Right renal pelvis (tissue), 4 donors: ENCODE measurements around the gene GTF2A1L. TPM values are rescaled to one million over a fixed set of nuclear protein-coding genes. Genes with fewer than 3 reads are reported as not detected.
"Not testable (repeated sequence)": the region's sequence is repeated elsewhere in the genome, so short reads cannot be mapped to it uniquely, and the experiment has no call there.

ENCODE experiments used
- DNase-seq, 4 donors: peaks; one replicate each; pipeline ENCODE4 v3.0.0-alpha.2; 2013; ENCODE audit warnings: low read depth in 4 of 4, low spot score in 3 of 4, missing footprints in 1 of 4
- polyA plus RNA-seq, 4 donors: library from polyadenylated mRNA; unstranded; fragments of 120-200 nt; gene quantifications; one replicate each; pipeline ENCODE4 v1.2.1, GENCODE V29; 2013; ENCODE audit not compliant: insufficient read length in 4 of 4

GTF2A1L gene
- polyA plus RNA-seq, 4 donors, result 0.23 to 3.2 (median 0.66) TPM

DNA sequence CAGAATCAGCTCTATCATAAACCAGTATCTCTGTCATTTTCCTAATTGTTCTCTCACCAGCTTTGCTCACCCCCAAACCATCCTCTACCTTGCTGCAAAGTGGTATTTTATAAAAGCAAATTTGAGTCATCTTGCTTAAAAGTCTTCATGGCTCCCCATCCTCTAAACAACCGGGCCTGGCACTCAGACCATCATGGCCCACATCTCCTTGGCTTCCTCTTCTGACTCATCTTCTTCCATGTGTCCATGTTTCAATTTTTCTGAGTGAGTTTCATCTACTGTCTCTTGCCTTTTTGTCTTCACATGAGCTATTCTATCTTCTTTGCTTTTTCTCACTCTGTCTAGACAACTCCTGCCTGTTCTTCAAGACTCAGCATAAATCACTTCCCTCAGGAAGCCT is 79.2 kb downstream of the GTF2A1L start:
- DNase-seq, result no peak

DNA sequence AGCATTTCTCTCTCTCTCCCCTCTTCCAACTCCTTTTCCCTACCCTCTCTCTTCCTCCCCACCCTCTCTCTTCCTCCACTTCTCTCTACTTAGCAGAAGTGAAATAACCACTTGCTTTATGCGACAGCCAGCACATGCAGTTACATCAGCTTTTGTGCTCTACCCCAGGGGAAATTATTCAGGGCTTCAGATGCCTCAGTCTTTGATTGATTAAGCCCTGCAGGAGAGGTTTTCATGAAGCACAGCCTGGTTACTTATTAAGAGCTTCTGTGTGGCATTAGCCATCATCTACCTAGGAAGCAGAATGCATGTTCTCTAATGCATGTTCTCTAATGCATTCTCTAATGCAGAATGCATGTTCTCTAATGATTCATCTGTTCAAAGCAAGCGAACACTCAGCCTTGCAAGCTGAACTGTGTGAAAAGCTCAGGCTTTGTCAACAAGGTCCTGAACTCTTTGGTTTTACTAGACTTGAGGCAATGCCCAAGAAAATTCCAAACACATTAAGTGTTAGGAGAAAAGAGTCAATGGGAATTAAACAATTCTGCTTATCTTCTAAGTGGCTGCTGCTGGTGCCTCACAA is 81.8 kb downstream of the GTF2A1L start:
- DNase-seq, result no peak

- not testable (repeated sequence) for DNase-seq
Measured at GRCh38 chr2:48703621-48704020, 86.0 kb downstream of the GTF2A1L start.

GRCh38 chr2:48707466-48707865 is 89.8 kb downstream of the GTF2A1L start:
- DNase-seq, result no peak

- no peak for DNase-seq
Measured at GRCh38 chr2:48709096-48710034, 91.7 kb downstream of the GTF2A1L start.

DNA sequence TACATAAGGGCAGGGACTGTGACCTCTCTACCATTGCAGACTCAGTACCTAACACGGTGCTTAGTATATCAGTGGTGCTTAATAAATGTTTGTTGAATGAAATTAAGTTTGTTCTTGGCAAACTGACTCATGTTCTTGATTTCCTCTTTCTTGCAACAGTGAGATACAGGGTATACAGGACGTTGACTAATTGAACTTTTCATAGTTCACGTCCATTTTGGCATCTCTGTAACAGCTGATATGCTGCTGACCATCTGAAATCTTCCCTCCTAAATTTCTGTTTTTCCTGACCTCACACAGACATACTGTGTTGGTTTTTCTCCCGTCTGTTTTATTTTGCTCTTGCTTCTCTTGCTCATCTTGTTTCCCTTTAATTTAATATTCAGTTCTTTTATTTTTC is 93.7 kb downstream of the GTF2A1L start:
- DNase-seq, result no peak

DNA sequence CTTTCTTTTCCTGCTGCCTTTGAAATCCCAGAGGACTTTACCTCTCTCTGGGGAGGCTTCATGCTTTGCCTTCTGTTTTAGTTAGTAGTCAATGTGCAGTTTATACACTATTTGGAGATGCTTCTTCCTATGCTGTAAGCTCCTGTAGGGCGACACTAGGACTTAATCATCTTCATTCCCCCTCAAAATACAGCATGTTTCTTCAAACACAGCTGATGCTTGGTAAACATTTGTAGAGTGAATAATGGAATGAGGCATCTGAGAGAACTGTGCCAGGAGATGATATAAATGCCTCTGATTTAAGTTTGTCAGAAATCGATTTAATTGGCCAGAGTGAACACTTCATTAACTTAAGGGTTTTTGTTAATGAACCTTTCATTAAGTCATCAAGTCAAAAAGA is 94.5 kb downstream of the GTF2A1L start:
- no peak for DNase-seq

- no peak for DNase-seq
Measured at GRCh38 chr2:48713647-48714046, 96.0 kb downstream of the GTF2A1L start.

DNA sequence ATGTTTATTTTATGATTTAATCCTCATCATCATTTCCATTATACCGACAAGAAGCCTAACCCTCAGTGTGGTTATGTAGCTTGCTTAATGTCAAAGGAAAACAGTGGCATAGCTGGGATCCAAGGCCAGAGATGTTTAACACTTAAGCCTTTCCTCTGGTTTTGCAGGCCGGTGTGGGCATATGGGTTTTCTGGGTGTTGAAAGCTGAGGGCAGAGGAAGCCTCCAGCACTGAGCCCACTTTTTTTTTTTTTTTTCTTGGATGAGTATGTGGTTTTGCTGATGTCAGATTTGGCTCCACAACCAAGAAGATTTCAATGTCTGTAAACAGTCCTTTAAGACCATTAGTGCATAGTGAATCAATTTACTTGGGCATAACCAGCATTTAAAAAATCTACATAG is 96.6 kb downstream of the GTF2A1L start:
- DNase-seq, result no peak

- no peak for DNase-seq
Measured at GRCh38 chr2:48715042-48715899, 97.6 kb downstream of the GTF2A1L start.

GRCh38 chr2:48715956-48716355 is 98.3 kb downstream of the GTF2A1L start:
- no peak for DNase-seq

DNA sequence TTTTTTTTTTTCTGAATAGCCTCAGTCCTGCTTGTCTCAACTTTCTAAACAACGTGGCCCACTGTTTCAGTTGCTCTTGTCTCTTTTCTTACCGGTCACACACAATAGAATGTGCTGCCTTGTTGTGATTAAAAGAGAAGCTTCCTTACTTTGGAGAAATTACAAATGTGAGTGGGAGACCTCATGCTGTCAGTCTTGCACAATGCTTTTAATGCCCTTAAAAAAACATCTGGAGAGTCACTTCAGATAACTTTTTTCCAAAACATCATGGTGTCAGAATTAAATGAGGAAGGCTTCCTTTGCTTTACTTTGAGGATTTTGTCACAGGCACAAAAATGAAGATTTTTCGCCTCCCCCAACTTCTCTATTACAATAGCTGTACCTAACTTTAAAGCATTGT is 100.2 kb downstream of the GTF2A1L start:
- no peak for DNase-seq

DNA sequence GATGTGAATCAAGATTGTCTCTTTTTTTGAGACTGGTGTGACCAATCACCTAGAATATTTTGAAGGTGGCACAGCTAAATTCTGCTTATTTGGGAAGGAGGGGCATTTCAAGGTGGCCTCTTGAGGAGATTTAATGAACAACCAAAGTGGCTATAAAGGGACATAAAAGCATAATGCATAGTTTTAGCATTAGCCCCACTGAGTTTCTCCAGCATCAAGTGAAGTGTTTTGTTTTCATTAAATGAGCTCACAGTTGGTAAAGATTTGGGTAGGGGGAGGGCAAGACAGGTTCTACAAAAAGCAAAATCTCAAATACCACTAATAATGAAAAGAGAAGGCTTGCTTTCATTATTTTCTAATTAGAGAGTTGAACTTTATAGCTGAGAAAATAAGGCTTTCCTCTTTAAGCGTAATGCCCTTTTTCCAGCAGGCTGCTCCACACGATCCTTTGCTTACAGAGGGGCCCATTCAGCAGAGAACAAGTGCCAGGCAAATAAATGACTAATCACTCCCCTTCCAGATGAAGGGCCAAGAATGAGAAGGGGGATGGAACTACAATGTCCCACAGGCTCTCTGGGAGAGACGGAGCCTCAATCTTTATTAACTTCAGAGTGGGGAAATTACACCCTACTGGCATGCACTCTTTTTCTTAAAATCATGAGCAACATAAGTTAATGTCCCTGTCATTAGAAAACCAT is 102.0 kb downstream of the GTF2A1L start:
- DNase-seq, result no peak

DNA sequence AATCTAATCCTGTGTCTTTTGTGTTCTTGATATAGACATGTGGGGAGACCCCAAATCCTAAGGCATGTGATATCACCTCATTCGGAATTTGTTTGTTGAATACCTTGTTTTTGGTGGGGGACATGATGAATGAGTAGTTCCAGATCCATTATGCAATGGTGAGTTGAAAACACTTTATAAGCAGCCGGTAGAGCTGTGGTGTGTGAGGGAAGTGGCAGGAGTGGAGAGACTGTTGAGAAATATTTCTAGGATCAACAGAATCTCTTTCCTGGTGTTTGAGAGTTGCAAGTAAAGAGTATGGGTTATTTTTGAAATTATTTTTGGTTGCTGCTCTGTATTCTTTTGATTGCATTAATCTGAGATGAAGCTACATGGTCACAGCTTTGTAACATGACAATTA is 103.5 kb downstream of the GTF2A1L start:
- DNase-seq, result no peak

DNA sequence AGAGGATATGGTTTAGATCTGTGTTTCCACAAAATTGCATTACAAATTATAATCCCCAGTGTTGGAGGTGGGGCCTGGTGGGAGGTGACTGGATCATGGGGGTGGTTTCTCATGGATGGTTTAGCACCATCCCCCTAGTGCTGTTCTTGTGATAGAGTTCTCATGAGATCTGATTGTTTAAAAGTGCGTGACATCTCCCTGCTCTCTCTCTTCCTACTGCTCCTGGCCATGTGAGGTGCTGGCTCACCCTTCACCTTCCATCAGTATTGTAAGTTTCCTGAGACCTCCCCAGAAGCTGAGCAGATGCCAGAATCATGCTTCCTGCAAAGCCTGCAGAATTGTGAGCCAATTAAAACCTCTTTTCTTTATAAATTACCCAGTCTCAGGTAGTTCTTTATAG is 104.7 kb downstream of the GTF2A1L start:
- no peak for DNase-seq

- DNase-seq, result no peak
Measured at GRCh38 chr2:48723129-48723528, 105.5 kb downstream of the GTF2A1L start.

DNA sequence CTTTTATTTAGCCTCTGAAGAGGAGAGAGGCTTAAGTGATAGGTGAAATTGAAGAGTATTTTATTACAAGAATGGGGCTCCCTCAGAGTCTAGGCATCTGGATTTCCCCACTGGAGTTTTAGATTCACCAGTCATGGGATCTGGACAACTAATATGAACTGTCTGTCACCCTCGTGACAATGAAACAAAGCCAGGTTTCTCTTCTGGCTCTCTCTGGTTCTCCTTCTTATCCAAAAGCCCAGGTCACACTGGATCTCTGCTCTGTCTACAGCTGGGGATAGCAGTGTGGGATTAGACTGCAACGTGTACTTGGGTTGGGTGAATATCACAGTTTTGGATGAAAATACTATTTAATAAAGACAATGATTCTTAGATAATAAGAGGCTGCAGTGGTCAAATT is 106.6 kb downstream of the GTF2A1L start:
- DNase-seq, result no peak

DNA sequence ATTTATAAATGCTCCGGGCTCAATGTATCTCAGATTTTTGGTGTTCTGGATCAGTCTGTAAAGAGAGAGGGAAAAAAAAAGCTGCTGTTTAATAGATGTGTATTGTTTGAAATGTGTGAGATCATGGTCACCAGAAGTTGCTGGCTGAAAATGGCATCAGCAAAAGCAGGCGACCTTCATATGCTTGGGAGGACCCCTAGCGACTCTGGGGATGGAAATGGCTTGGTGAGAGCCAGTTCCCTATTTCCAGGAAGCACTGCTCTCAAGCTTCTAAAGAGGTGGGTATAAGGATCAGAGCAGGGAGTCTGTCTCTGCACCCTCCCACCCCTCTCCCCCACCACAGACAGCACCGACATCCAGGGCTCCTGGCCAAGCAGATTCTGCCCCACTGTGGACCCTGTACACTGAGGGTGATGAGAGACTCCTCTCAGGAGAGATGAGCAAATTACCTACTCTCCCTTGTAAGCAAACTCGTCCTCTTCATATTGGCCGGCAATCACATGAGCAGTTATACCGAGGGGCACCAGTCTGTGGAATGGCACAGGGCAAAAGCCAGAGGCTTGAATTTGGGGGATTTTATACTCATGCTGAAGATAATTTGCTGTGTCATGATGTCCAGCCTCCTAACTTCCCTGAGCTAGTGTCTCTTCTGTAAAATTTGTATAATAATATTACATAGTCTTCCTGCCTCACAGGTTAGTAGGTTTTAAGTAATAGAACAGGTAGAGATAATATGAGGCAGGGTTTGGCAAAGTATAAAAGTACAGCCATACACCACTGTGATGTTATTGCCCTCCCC is 108.2 kb downstream of the GTF2A1L start:
- no peak for DNase-seq

DNA sequence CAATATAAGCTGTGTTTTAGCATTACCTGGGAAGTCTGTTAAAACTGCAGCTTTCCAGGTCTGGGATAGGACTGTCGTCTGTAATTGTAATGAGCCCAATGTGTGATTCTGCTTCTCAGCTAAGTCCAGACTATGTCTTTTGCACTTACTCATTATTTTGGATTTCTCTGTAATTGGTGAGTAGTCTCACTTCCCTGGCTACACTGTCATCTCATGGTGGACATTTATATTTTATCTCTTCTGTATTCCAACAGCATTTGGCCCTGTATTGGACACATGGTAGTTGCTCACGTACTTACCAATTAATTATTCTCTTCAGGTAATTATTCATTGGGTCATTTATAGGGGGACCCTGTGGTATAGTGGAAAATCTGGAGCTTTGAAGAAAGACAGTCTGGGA is 109.9 kb downstream of the GTF2A1L start:
- DNase-seq, result no peak

- DNase-seq, result no peak
Measured at GRCh38 chr2:48728295-48728694, 110.6 kb downstream of the GTF2A1L start.
